GM12878 (cell line): Measurements from ENCODE around the gene COL8A2. TPM values are rescaled to one million over a fixed set of nuclear protein-coding genes. Genes with fewer than 3 reads are reported as not detected.

Source experiments
- ATAC-seq: fragments of 200-7000 bp; cut with Tn5 transposase; 3 replicates; pipeline ENCODE4 v1.9.1; 2020; ENCODE audit warnings: mild to moderate bottlenecking, moderate library complexity
- BruUV-seq: library from RNA; stranded (reverse); fragments of 400-500 nt; replicated peaks from 2 replicates; lab custom pipeline; 2021; lab: Mats Ljungman, UMichigan
- CTCF ChIA-PET: fragments of 300-600 bp; sonication (Branson Sonifier 250); formaldehyde crosslinking; extraction: SDS; loops from one replicate; lab custom pipeline; 2021; ENCODE audit warnings: inconsistent platforms; lab: Yijun Ruan, JAX
- POLR2A ChIA-PET: fragments of 350-600 bp; formaldehyde crosslinking; extraction: SDS; loops from one replicate; lab custom pipeline; 2021; ENCODE audit warnings: inconsistent platforms; lab: Charles Lee
- RAD21 ChIA-PET: fragments of 300-600 bp; sonication (Branson Sonifier 250); formaldehyde crosslinking; loops from one replicate; lab custom pipeline; 2023; ENCODE audit warnings: antibody characterized with exemption; ENCODE audit not compliant: unreplicated experiment; lab: Charles Lee
- SMC1A ChIA-PET: fragments of 300-600 bp; sonication (Branson Sonifier 250); formaldehyde crosslinking; loops from one replicate; lab custom pipeline; 2023; ENCODE audit not compliant: unreplicated experiment, uncharacterized antibody; lab: Charles Lee
- DNase-seq: peaks from one replicate; pipeline ENCODE4 v3.0.0-alpha.2; 2011; ENCODE audit warnings: low read depth, low spot score
- FAIRE-seq: peaks from 3 replicates; lab custom pipeline; 2011; peaks lifted over from hg19 to GRCh38; lab: Jason Lieb, UNC
- H2AFZ ChIP-seq: 2 replicates; pipeline ENCODE4 v1.6.0; 2011; ENCODE audit warnings: low read depth, low read length, control low read depth; ENCODE audit not compliant: control insufficient read depth
- H3K27ac ChIP-seq: 2 replicates; pipeline ENCODE4 v1.5.1; 2011; ENCODE audit warnings: control low read depth; ENCODE audit not compliant: control insufficient read depth, insufficient read depth
- H3K27me3 ChIP-seq, 2 experiments: replicated peaks in 1 of 2; 2 replicates each; pipeline versions ENCODE4 v1.6.0 to v1.6.1; 2011; ENCODE audit warnings: low read length in 1 of 2; ENCODE audit not compliant: control insufficient read depth in 2 of 2, insufficient read depth in 2 of 2
- H3K36me3 ChIP-seq, 2 experiments: 2 replicates each; pipeline ENCODE4 v1.5.1; 2011; ENCODE audit warnings: low read length in 1 of 2; ENCODE audit not compliant: control insufficient read depth in 2 of 2, insufficient read depth in 2 of 2
- H3K4me1 ChIP-seq: 2 replicates; pipeline ENCODE4 v1.6.1; 2011; ENCODE audit warnings: mild to moderate bottlenecking, low read length, moderate library complexity, mixed read lengths; ENCODE audit not compliant: control insufficient read depth, insufficient read depth
- H3K4me2 ChIP-seq: 2 replicates; pipeline ENCODE4 v1.6.0; 2011; ENCODE audit warnings: control low read depth; ENCODE audit not compliant: control insufficient read depth, insufficient read depth
- H3K4me3 ChIP-seq: fragments of 200-600 bp; sonication (generic); 2 replicates; pipeline ENCODE4 v1.5.1; 2016
- H3K79me2 ChIP-seq: 2 replicates; pipeline ENCODE4 v1.6.0; 2011; ENCODE audit warnings: low read length; ENCODE audit not compliant: control insufficient read depth, insufficient read depth
- H3K9ac ChIP-seq: 2 replicates; pipeline ENCODE4 v1.8.0; 2011; ENCODE audit warnings: low read length, control low read depth, mixed read lengths; ENCODE audit not compliant: control insufficient read depth, insufficient read depth
- H3K9me3 ChIP-seq: replicated peaks from 3 replicates; pipeline ENCODE4 v1.5.1; 2011; ENCODE audit warnings: mild to moderate bottlenecking, low read length; ENCODE audit not compliant: control insufficient read depth, insufficient read depth
- H4K20me1 ChIP-seq: 2 replicates; pipeline ENCODE4 v1.6.0; 2011; ENCODE audit not compliant: control insufficient read depth, insufficient read depth
- BCL11A ChIP-seq: IDR thresholded peaks from 2 replicates; pipeline ENCODE4 v1.6.1; 2011; ENCODE audit warnings: low read depth, low read length
- CHD2 ChIP-seq: IDR thresholded peaks from 2 replicates; pipeline ENCODE4 v1.6.1; 2011; ENCODE audit warnings: low read depth, low read length, improper control_type of control experiment, borderline replicate concordance
- FOXM1 ChIP-seq: IDR thresholded peaks from 2 replicates; pipeline ENCODE4 v1.6.1; 2012; ENCODE audit warnings: low read depth, mild to moderate bottlenecking, inconsistent platforms, low read length, moderate library complexity
- KDM1A ChIP-seq: fragments of 200-600 bp; sonication (generic); IDR thresholded peaks from 2 replicates; pipeline ENCODE4 v1.6.1; 2016; ENCODE audit warnings: borderline replicate concordance
- MTA3 ChIP-seq: IDR thresholded peaks from 2 replicates; pipeline ENCODE4 v1.6.1; 2012; ENCODE audit warnings: low read length, inconsistent platforms, borderline replicate concordance
- NFYB ChIP-seq: IDR thresholded peaks from 2 replicates; pipeline ENCODE4 v1.6.1; 2011; ENCODE audit warnings: low read depth, mild to moderate bottlenecking, low read length, improper control_type of control experiment, moderate library complexity; ENCODE audit not compliant: insufficient read depth
- WGBS: methylation state at CpG from one replicate; pipeline ENCODE4 v1.1.6; 2016; ENCODE audit warnings: low lambda C conversion rate; ENCODE audit not compliant: insufficient replicate concordance, insufficient coverage; ENCODE audit errors: missing lambda C conversion rate; 5-methylcytosine and 5-hydroxymethylcytosine counted together
- in situ Hi-C: fragments of 300-500 bp; cut with MboI; formaldehyde crosslinking; loops from 9 replicates; pipeline ENCODE4 v1.14.3; 2018; ENCODE audit warnings: mixed read lengths
- intact Hi-C: fragments of 100-400 bp; cut with micrococcal nuclease; formaldehyde crosslinking; loops from one replicate; pipeline ENCODE4 v1.14.2; 2022; ENCODE audit not compliant: unreplicated experiment
- polyA plus RNA-seq, 11 experiments: library from polyadenylated mRNA; depleted of rRNA in 4 of 11; unstranded in 6 of 11; stranded (reverse) in 5 of 11; fragments of >200 nt; fragmentation: Nextera tagmentation in 4 of 11; fragmentation: Illumina TruSeq in 1 of 11; extraction: Ambion mirVana in 4 of 11; extraction: Trizol in 1 of 11; gene quantifications; 1 replicate in 1 of 11; 2 replicates in 10 of 11; pipeline versions ENCODE4 v1.2.1 to v1.2.3, GENCODE V29; 2011 to 2016; ENCODE audit warnings: inconsistent platforms in 2 of 11, missing spikeins in 2 of 11, low read depth in 1 of 11
- total RNA-seq, 4 experiments: library from RNA; depleted of rRNA in 3 of 4; stranded (reverse); fragments of >200 nt in 3 of 4; fragmentation: Illumina TruSeq in 1 of 4; extraction: Trizol in 1 of 4; gene quantifications; 2 replicates each; pipeline versions ENCODE4 v1.2.1 to v1.2.3, GENCODE V29; 2013 to 2021
- TF ChIP-seq, protein P1 (sequence below): IDR thresholded peaks from 2 replicates; pipeline ENCODE4 v1.6.1; 2012; ENCODE audit warnings: low read length, inconsistent platforms
- TF ChIP-seq, protein P2 (sequence below): fragments of 450-650 bp; IDR thresholded peaks from 2 replicates; pipeline ENCODE4 v1.6.1; 2017; ENCODE audit warnings: mild to moderate bottlenecking, moderate library complexity

The COL8A2 gene
- total and polyA plus RNA-seq, 10 of the 15 experiments (the other 5 are each of a cell fraction or from before 2014, with no cell fraction given) = 0.01 TPM; not detected in 9

DNA sequence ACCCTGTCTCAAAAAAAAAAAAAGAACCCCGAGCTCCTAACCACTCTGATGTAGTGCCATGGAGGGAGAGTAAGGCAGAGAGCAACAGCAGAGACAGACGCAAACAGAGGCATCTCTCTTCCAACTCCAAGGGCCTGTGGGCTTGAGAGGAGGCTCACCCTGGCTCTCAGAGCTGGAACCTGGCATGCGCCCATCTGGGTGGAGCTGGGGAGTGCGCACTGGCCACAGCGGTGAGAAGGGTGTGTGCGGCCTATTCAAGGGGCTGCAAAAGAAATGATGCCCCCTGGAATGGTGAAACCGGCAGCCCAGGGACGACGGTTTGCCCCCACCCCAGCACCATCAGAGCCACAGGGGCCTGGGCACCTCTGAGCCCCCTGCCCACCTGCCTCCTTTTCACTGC is 17.6 kb downstream of the COL8A2 start:
- ATAC-seq = no peak
- CTCF ChIA-PET = no interaction called here
- H3K9me3 ChIP-seq = no peaks in the 10 kb centered on the region
- H3K4me1 ChIP-seq = no peaks in the 10 kb centered on the region
- SMC1A ChIA-PET = no interaction called here
- no peak for FAIRE-seq
- no peak overlapping the region for H3K4me3 ChIP-seq
- no peaks in the 10 kb centered on the region for H3K36me3 ChIP-seq
- no peak for DNase-seq
- intact Hi-C loops = no loop called here
- H3K27ac ChIP-seq = no peak overlapping the region
- in situ Hi-C loops = loop anchor here (10.0 kb wide), 1 partner anchor 177 kb away; no protein-coding TSS in a partner anchor
- TF ChIP-seq, protein P1, sequence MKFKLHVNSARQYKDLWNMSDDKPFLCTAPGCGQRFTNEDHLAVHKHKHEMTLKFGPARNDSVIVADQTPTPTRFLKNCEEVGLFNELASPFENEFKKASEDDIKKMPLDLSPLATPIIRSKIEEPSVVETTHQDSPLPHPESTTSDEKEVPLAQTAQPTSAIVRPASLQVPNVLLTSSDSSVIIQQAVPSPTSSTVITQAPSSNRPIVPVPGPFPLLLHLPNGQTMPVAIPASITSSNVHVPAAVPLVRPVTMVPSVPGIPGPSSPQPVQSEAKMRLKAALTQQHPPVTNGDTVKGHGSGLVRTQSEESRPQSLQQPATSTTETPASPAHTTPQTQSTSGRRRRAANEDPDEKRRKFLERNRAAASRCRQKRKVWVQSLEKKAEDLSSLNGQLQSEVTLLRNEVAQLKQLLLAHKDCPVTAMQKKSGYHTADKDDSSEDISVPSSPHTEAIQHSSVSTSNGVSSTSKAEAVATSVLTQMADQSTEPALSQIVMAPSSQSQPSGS = no peak
- TF ChIP-seq FOXM1 (no peak), CHD2 (no peak), BCL11A (no peak), KDM1A (no peak), NFYB (no peak), MTA3 (no peak)
- TF ChIP-seq, protein P2, sequence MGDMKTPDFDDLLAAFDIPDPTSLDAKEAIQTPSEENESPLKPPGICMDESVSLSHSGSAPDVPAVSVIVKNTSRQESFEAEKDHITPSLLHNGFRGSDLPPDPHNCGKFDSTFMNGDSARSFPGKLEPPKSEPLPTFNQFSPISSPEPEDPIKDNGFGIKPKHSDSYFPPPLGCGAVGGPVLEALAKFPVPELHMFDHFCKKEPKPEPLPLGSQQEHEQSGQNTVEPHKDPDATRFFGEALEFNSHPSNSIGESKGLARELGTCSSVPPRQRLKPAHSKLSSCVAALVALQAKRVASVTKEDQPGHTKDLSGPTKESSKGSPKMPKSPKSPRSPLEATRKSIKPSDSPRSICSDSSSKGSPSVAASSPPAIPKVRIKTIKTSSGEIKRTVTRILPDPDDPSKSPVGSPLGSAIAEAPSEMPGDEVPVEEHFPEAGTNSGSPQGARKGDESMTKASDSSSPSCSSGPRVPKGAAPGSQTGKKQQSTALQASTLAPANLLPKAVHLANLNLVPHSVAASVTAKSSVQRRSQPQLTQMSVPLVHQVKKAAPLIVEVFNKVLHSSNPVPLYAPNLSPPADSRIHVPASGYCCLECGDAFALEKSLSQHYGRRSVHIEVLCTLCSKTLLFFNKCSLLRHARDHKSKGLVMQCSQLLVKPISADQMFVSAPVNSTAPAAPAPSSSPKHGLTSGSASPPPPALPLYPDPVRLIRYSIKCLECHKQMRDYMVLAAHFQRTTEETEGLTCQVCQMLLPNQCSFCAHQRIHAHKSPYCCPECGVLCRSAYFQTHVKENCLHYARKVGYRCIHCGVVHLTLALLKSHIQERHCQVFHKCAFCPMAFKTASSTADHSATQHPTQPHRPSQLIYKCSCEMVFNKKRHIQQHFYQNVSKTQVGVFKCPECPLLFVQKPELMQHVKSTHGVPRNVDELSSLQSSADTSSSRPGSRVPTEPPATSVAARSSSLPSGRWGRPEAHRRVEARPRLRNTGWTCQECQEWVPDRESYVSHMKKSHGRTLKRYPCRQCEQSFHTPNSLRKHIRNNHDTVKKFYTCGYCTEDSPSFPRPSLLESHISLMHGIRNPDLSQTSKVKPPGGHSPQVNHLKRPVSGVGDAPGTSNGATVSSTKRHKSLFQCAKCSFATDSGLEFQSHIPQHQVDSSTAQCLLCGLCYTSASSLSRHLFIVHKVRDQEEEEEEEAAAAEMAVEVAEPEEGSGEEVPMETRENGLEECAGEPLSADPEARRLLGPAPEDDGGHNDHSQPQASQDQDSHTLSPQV = no peak
- no peaks in the 10 kb centered on the region for H3K79me2 ChIP-seq
- H3K9ac ChIP-seq = no peak overlapping the region
- RAD21 ChIA-PET = interaction anchor here (0.9 to 1.1 kb wide), 2 partner anchors 27 to 42 kb away, joined by 3 read pairs; partner anchors contain the start of gene TRAPPC3
- H2AFZ ChIP-seq = no peak overlapping the region
- POLR2A ChIA-PET = no interaction called here
- H4K20me1 ChIP-seq = no peaks in the 10 kb centered on the region
- H3K27me3 ChIP-seq = no peaks in the 10 kb centered on the region
- H3K4me2 ChIP-seq = no peak overlapping the region
- 40% methylated on average over 6 of the region's 9 CpGs for WGBS
- no TSS peak for BruUV-seq
